HT1080 (cell line): ENCODE data around the gene STEAP2. TPM values are rescaled to one million over a fixed set of nuclear protein-coding genes. Genes with fewer than 3 reads are reported as not detected.

Source experiments
- DNase-seq: peaks from one replicate; pipeline ENCODE4 v3.0.0-alpha.2; 2015; ENCODE audit warnings: low read depth
- total RNA-seq: library from RNA; depleted of rRNA; stranded (reverse); fragments of >200 nt; shearing (Covaris generic); gene quantifications from 2 replicates; pipeline ENCODE4 v1.2.3, GENCODE V29; 2014

The STEAP2 gene
- total RNA-seq, 1 experiment from 2014 or later, result 8.6 TPM

GRCh38 chr7:90192876-90193750, 18.4 kb upstream of the STEAP2 start:
- no peak for DNase-seq

- no peak for DNase-seq
These were observed 16.4 kb upstream of the STEAP2 start for GRCh38 chr7:90194911-90195809.

- no peak for DNase-seq
These were observed 9.9 kb upstream of the STEAP2 start for GRCh38 chr7:90201500-90202195.

GRCh38 chr7:90207956-90208355, 3.6 kb upstream of the STEAP2 start:
- no peak for DNase-seq

GRCh38 chr7:90209776-90210175, 1.8 kb upstream of the STEAP2 start:
- no peak for DNase-seq

- no peak for DNase-seq
These were observed 1.1 kb upstream of the STEAP2 start for GRCh38 chr7:90210475-90210874.

- DNase-seq, result no peak
These were observed 559 bp upstream of the STEAP2 start for GRCh38 chr7:90210981-90211380.

- peak; percentile 15 for DNase-seq
These were observed 582 bp downstream of the STEAP2 start for GRCh38 chr7:90212149-90212495.

- DNase-seq, result no peak
These were observed 2.0 kb downstream of the STEAP2 start for GRCh38 chr7:90213521-90213920.

GRCh38 chr7:90216080-90216674, 4.6 kb downstream of the STEAP2 start:
- DNase-seq, result no peak

GRCh38 chr7:90216771-90217170, 5.2 kb downstream of the STEAP2 start:
- no peak for DNase-seq

- no peak for DNase-seq
These were observed 10.8 kb downstream of the STEAP2 start for GRCh38 chr7:90222390-90222789.

GRCh38 chr7:90222811-90223725, 11.5 kb downstream of the STEAP2 start:
- peak; percentile 77 for DNase-seq

GRCh38 chr7:90224195-90224594, 12.7 kb downstream of the STEAP2 start:
- DNase-seq, result no peak

GRCh38 chr7:90225181-90225580, 13.6 kb downstream of the STEAP2 start:
- no peak for DNase-seq

GRCh38 chr7:90225601-90226000, 14.1 kb downstream of the STEAP2 start:
- no peak for DNase-seq

- DNase-seq, result no peak
These were observed 15.7 kb downstream of the STEAP2 start for GRCh38 chr7:90227259-90227658.

GRCh38 chr7:90229682-90230081, 18.1 kb downstream of the STEAP2 start:
- DNase-seq, result no peak

GRCh38 chr7:90230834-90231233, 19.3 kb downstream of the STEAP2 start:
- DNase-seq, result no peak

GRCh38 chr7:90231304-90231703, 19.8 kb downstream of the STEAP2 start:
- DNase-seq, result no peak
